OCI-LY1 (cell line): ENCODE data around the gene TXNL4A.
"Not testable (repeated sequence)": the region's sequence is repeated elsewhere in the genome, so short reads cannot be mapped to it uniquely, and the experiment has no call there.

ENCODE experiments used
- H2AFZ ChIP-seq: fragments of 200-600 bp; sonication (generic), shearing (Covaris generic); 2 replicates; pipeline ENCODE4 v1.6.0; 2014; ENCODE audit warnings: antibody characterized with exemption, mild to moderate bottlenecking, low read length
- H3F3A ChIP-seq: fragments of 200-600 bp; sonication (generic), shearing (Covaris generic); 2 replicates; pipeline ENCODE4 v1.6.0; 2014; ENCODE audit warnings: mild to moderate bottlenecking, antibody characterized with exemption, low read length, moderate library complexity; ENCODE audit not compliant: insufficient read depth
- H3K27ac ChIP-seq: fragments of 200-600 bp; sonication (generic); 2 replicates; pipeline ENCODE4 v1.5.1; 2014; ENCODE audit warnings: low read length, mixed run types, mild to moderate bottlenecking, low read depth; ENCODE audit not compliant: poor library complexity, severe bottlenecking
- H3K27me3 ChIP-seq: fragments of 200-600 bp; sonication (generic); 2 replicates; pipeline ENCODE4 v1.6.0; 2014; ENCODE audit warnings: antibody characterized with exemption, mild to moderate bottlenecking, low read length, moderate library complexity; ENCODE audit not compliant: insufficient read depth
- H3K36me3 ChIP-seq: fragments of 200-600 bp; sonication (generic); 2 replicates; pipeline ENCODE4 v1.6.1; 2014; ENCODE audit warnings: mild to moderate bottlenecking, antibody characterized with exemption, low read length, moderate library complexity, mixed read lengths; ENCODE audit not compliant: insufficient read depth
- H3K4me1 ChIP-seq: fragments of 200-600 bp; sonication (generic); 2 replicates; pipeline ENCODE4 v1.5.1; 2014; ENCODE audit warnings: mild to moderate bottlenecking, low read length, moderate library complexity; ENCODE audit not compliant: insufficient read depth, severe bottlenecking
- H3K4me2 ChIP-seq: fragments of 200-600 bp; sonication (generic), shearing (Covaris generic); 2 replicates; pipeline ENCODE4 v1.6.1; 2014; ENCODE audit warnings: low read length
- H3K4me3 ChIP-seq: fragments of 200-600 bp; sonication (generic); 2 replicates; pipeline ENCODE4 v1.5.1; 2014; ENCODE audit warnings: low read length, low read depth, mild to moderate bottlenecking, mixed read lengths; ENCODE audit not compliant: poor library complexity, severe bottlenecking
- H3K79me2 ChIP-seq: fragments of 200-600 bp; shearing (Covaris generic); 2 replicates; pipeline ENCODE4 v1.6.1; 2016; ENCODE audit warnings: mixed run types, low read length, mixed read lengths; ENCODE audit not compliant: insufficient read depth
- H3K9ac ChIP-seq: fragments of 200-600 bp; sonication (generic), shearing (Covaris generic); 2 replicates; pipeline ENCODE4 v1.6.1; 2014; ENCODE audit warnings: mild to moderate bottlenecking, low read length, mixed read lengths
- H3K9me2 ChIP-seq: fragments of 200-600 bp; sonication (generic), shearing (Covaris generic); 2 replicates; pipeline ENCODE4 v1.6.1; 2014; ENCODE audit warnings: low read depth, mild to moderate bottlenecking, low read length, mixed read lengths
- H3K9me3 ChIP-seq: fragments of 200-600 bp; shearing (Covaris generic); 2 replicates; pipeline ENCODE4 v1.6.1; 2014; ENCODE audit warnings: low read length, mixed read lengths
- H4K20me1 ChIP-seq: fragments of 200-600 bp; sonication (generic), shearing (Covaris generic); 2 replicates; pipeline ENCODE4 v1.6.0; 2016; ENCODE audit warnings: mild to moderate bottlenecking, low read length; ENCODE audit not compliant: insufficient read depth
- CTCF ChIP-seq: fragments of 200-600 bp; sonication (generic), shearing (Covaris generic); IDR thresholded peaks from 2 replicates; pipeline ENCODE4 v1.5.1; 2017; ENCODE audit warnings: mild to moderate bottlenecking, antibody characterized with exemption, low read length, moderate library complexity, mixed read lengths
- EZH2 ChIP-seq: fragments of 200-600 bp; sonication (generic), shearing (Covaris generic); IDR thresholded peaks from 2 replicates; pipeline ENCODE4 v1.8.0; 2017; ENCODE audit warnings: borderline replicate concordance, mixed run types, mild to moderate bottlenecking, antibody characterized with exemption, low read length, moderate library complexity, mixed read lengths

Gene TXNL4A

GRCh38 chr18:80022613-80023012 lies 34.2 kb upstream of the TXNL4A start:
- Histone ChIP-seq H3K4me2 (no peak overlapping the region), H3K9me2 (no peaks in the 10 kb centered on the region), H3K79me2 (no peaks in the 10 kb centered on the region), H3K4me3 (no peak overlapping the region), H3F3A (no peaks in the 10 kb centered on the region), H3K36me3 (no peaks in the 10 kb centered on the region), H2AFZ (no peak overlapping the region), H3K27me3 (no peaks in the 10 kb centered on the region), H4K20me1 (no peaks in the 10 kb centered on the region), H3K9ac (no peak overlapping the region), H3K27ac (no peak overlapping the region), H3K4me1 (no peaks in the 10 kb centered on the region), H3K9me3 (peaks cover 37% of the 10 kb centered on the region)
- TF ChIP-seq EZH2, result no peak

GRCh38 chr18:80012714-80013113 lies 24.4 kb upstream of the TXNL4A start:
- no peaks in the 10 kb centered on the region for H3K4me1 ChIP-seq
- H3K9ac ChIP-seq, result no peak overlapping the region
- H3K9me3 ChIP-seq, result no peaks in the 10 kb centered on the region
- no peak overlapping the region for H3K4me3 ChIP-seq
- TF ChIP-seq CTCF, result no peak
- no peak for TF ChIP-seq EZH2
- peaks cover 4% of the 10 kb centered on the region; the same call in 1 of the 2 replicates for H3K27me3 ChIP-seq
- H3K79me2 ChIP-seq, result no peaks in the 10 kb centered on the region
- no peak overlapping the region for H3K4me2 ChIP-seq
- no peaks in the 10 kb centered on the region for H3K36me3 ChIP-seq
- H2AFZ ChIP-seq, result no peak overlapping the region
- H4K20me1 ChIP-seq, result no peaks in the 10 kb centered on the region
- no peaks in the 10 kb centered on the region for H3K9me2 ChIP-seq
- no peak overlapping the region for H3K27ac ChIP-seq
- no peaks in the 10 kb centered on the region for H3F3A ChIP-seq

GRCh38 chr18:80011496-80012137 lies 23.3 kb upstream of the TXNL4A start:
- not testable (repeated sequence) for H3K27ac ChIP-seq, H2AFZ ChIP-seq, H3K9ac ChIP-seq, H3F3A ChIP-seq, H3K27me3 ChIP-seq, H3K9me3 ChIP-seq, H3K4me3 ChIP-seq, H3K4me1 ChIP-seq, H3K36me3 ChIP-seq, H4K20me1 ChIP-seq, H3K79me2 ChIP-seq, H3K4me2 ChIP-seq, H3K9me2 ChIP-seq

- H3K79me2 ChIP-seq, result no peaks in the 10 kb centered on the region
- no peaks in the 10 kb centered on the region for H3K36me3 ChIP-seq
- no peak overlapping the region for H3K4me2 ChIP-seq
- H2AFZ ChIP-seq, result no peak overlapping the region
- H3K4me3 ChIP-seq, result no peak overlapping the region
- H3K9ac ChIP-seq, result no peak overlapping the region
- no peak for TF ChIP-seq EZH2
- no peak for TF ChIP-seq CTCF
- no peaks in the 10 kb centered on the region for H4K20me1 ChIP-seq
- H3K27ac ChIP-seq, result no peak overlapping the region
- no peaks in the 10 kb centered on the region for H3K9me3 ChIP-seq
- no peaks in the 10 kb centered on the region for H3K9me2 ChIP-seq
- H3F3A ChIP-seq, result no peaks in the 10 kb centered on the region
- peaks cover 3% of the 10 kb centered on the region for H3K4me1 ChIP-seq
- H3K27me3 ChIP-seq, result peaks cover 4% of the 10 kb centered on the region; the same call in 1 of the 2 replicates
Measured at GRCh38 chr18:80010551-80010906, 22.2 kb upstream of the TXNL4A start.
